HG02885 (cell line): Measurements from ENCODE around the gene MYO7B.
A peak's percentile ranks its signal among the peaks of the same experiment; 100 is the strongest.

ENCODE experiments used
- ATAC-seq: cut with Tn5 transposase; IDR thresholded peaks from one replicate; pipeline ENCODE4 v1.9.1; 2021; ENCODE audit warnings: mild to moderate bottlenecking; ENCODE audit not compliant: unreplicated experiment, poor library complexity

Gene MYO7B

DNA sequence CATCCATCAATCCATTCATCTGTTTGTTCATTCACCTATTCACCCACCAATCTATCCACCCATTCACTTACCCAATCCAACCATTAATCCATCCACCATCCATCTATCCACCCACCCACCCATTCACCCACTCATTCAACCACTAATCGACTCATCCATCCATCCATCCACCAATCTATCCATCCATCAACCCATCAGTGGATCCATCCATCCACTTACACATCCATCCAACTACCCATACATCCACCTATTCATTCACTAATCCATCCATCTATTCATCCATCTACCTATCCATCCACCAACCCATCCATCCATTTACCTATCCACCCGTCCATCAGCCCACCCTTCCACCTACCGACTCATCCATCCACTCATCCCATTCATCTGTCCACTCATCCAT lies 11.3 kb downstream of the MYO7B start:
- ATAC-seq: no peak

- ATAC-seq: no peak
These were observed 15.9 kb downstream of the MYO7B start for GRCh38 chr2:127551221-127551930.

DNA sequence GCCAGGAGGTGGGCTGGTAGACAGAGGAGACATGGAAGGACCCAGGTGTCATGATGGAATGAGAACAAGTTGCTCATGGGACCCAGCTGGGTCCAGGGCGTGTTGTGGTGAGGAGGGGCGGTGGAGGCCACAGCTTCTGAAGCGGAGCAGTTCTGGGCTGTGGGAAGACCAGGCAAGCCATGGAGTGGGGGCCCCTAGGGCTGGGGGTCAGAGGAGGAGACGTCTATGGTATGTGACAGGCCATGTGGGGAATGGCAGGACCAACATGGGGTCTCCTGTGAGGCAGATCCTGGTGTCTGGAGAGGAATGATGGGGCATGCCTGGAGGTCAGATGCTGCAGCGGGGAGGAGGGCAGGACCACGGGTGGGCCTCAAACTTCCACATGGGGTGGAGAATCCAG lies 16.9 kb downstream of the MYO7B start:
- ATAC-seq: no peak

- no peak for ATAC-seq
These were observed 17.4 kb downstream of the MYO7B start for GRCh38 chr2:127552846-127553245.

DNA sequence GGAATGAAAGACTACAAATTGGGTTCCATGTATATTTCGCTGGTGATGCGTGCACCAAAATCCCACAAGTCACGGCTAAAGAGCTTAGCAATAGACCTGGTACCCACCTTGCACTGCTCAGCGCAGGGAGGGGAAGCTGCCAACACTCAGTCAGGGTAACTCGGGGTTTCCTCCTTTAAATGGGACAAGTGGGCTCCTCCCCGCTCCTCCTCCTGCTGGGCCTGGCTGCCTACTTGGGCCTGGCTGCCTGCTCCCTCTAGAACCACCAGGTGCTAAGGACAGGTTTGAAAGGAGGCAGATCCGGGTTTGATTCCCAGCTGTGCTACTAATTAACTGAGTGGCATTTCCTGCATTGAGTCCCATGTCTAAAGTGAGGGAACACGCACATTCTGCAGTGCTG lies 23.4 kb downstream of the MYO7B start:
- ATAC-seq: no peak

GRCh38 chr2:127559454-127559853 lies 24.0 kb downstream of the MYO7B start:
- ATAC-seq: no peak

GRCh38 chr2:127560201-127560930 lies 24.9 kb downstream of the MYO7B start:
- ATAC-seq: no peak

DNA sequence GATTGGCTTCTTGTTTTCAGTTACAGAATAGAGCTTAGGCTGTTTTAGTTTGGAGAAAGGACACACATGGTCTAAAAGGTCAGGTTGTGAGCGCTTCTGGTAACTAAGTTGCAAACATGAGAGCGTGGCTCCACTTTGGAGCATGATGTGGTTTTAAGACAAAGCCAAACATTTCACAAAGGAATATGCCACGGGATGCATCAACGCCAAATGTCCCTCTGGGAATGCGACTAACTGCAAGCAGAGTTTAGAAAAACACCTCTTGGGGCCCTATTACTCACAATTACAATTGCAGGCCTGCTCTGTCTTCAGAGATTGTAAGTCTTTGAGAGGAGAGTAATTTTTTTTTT lies 25.4 kb downstream of the MYO7B start:
- no peak for ATAC-seq

- no peak for ATAC-seq
These were observed 25.9 kb downstream of the MYO7B start for GRCh38 chr2:127561371-127561770.

DNA sequence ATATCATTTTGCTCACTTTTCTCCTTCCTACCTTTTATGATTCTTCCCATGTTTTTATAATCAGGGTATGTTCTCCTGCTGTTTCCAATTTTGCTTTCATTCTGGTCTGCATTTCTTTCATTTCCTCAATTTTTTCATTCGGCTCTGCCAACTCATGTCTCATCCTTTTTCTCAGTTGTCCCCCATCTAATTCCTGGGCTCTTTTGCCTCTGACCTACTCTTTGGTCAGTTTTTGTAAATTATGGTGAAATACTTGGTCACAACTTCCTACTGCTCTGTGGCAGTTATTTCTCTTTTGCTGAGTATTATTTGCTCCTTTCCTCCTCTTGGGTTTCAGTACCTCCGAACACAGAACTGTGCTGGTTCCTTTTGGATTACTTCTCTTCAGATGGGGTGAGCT lies 27.5 kb downstream of the MYO7B start:
- no peak for ATAC-seq

GRCh38 chr2:127563458-127564428 lies 28.3 kb downstream of the MYO7B start:
- ATAC-seq: peak; percentile 98

- ATAC-seq: no peak
These were observed 29.2 kb downstream of the MYO7B start for GRCh38 chr2:127564429-127565260.

- ATAC-seq: no peak
These were observed 30.0 kb downstream of the MYO7B start for GRCh38 chr2:127565261-127566138.

GRCh38 chr2:127566139-127566417 lies 30.6 kb downstream of the MYO7B start:
- no peak for ATAC-seq

- ATAC-seq: no peak
These were observed 31.1 kb downstream of the MYO7B start for GRCh38 chr2:127566576-127566975.

DNA sequence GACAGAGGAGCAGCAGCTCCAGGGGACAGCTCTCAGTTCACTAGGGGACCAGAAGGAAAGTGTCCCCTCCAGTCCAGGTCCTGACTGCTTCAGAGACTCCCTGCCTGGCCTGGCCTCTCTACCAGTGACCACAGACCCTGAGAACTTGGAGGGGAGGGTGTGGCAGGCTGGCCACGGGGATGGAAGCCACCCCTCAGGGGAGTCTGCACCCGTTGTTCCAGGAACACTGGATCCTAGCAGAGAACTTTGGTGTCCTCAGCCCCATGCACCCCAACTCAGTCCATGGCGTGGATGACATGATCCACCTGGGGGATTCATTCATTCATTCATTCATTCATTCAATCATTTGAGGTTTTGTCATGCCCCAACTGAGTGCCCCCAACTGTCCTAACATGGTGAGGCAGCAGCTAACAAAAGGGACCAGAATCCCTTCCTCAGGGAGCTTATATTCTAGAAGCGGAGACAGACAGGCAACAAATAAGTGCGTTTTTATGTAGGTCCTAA lies 31.9 kb downstream of the MYO7B start:
- ATAC-seq: no peak

- ATAC-seq: no peak
These were observed 32.6 kb downstream of the MYO7B start for GRCh38 chr2:127568128-127568527.

DNA sequence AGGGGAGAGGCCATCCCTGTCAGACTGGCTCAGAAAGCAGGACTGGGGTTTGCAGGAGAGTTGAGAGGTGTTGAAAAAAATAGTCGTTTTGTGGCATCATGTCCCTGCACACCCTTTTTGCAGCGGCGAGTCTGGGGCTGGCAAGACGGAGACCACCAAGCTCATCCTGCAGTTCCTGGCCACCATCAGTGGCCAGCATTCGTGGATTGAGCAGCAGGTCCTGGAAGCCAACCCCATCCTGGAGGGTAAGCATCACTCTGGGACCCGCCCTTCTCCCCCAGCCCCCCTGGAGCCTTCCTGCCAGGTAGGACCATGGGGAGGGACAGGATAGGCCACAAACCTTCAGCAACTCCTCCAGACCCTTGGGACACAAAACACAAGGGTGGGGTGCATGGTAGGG lies 34.2 kb downstream of the MYO7B start:
- no peak for ATAC-seq
